ENCODE data around the gene ELMO2.

The ELMO2 gene

DNA sequence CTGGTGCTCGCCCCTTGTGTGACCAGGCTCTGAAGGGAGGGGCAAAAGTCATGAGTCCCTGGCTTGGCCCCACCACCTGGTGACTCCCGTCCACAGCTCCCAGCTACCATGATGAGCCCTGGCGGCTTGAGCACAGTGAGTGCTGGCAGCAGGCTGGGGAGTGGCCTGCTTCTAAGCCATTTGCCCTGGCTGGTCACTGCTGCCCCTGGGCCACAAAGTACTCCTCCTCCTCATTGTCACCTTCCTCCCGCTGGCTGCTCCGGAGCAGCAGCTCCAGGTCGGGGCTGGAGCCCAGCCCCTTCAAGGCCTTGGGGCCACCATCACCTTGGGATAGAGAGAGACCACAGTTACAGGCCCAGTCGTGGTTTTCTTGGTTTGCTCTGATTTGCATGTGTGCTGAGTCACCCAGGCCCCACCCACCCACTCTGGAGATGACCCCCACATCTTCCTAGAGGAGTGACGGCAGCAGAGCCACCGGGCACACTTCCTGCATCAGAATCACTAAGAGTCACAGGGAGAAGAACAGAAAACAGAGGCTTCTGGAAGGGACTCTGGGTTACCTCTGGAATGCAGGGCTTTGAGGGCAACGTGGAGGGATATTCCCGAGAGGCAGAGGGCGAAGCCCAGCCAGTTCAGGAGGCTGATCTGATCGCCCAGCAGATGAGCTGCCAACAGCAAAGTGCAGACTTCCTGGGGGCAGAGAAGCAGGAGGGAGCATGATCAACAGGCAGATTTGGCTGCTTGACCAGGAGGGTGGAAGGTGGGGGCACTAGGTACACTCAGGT, 56.0 kb downstream of the ELMO2 start:
- peak; percentile 23 for DNase-seq

DNA sequence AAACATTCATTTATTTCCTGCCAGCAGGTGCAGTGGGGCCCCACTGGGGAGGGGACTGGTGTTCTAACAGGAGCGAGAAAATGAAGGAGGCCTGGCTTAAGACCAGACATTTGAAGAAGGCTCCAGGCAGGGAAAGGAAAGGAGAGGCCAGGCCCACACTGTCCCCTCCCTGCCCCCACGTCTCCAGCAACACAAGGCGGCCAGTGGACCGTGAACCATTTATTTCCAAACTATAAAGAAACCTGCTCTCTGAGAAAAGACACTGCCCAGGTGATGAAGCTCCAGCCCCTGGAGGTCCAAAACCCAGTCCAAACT, 56.7 kb downstream of the ELMO2 start:
- DNase-seq: no peak

- DNase-seq: peak; percentile 33
Measured at GRCh38 chr20:46349035-46349741, 57.2 kb downstream of the ELMO2 start.

DNA sequence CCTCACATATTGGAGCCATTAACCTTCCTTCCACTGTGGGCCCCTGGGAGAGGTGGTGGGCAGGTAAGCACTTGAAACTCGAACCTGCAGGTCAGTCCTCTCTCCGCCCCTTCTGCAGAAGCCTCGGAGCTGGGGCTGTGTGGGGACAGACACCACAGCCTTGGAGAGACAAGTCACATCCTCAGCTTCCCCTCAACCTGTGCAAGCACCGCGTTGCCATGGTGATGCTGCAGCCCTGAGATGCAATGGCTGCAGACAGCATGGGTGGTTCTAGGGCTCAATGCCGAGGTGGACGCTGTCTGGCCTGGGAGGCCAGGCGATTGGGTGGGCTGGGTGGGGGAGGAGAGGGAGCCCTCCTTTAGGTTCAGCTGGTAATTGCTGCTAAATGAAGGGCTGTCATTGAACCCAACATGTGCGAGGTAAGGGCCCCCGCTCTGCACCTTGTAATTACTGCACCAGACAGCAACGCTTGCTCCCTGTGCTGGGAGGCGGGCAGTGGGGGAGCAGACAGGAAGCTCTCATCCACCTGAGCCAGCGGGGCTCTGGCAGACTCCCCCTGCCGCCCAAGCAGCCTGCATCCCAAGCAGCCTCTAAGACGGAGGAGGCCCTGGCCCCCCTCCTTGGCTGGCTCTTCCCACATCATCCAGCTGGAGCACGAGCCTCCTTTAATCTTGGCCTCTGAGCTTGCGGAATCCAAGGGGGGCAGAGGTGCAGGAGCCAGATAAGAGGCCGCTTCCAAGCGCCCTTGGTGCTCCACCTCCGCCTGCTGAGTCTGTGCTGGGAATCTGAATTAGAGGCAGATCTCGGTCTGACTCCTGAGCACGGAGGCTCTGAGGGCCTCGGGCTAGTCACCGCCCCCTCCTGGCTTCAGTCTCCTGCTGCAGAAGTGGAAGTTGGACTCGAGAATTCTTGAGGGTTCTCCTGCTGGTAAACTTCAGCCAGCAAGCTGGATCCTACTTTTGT, 58.3 kb downstream of the ELMO2 start:
- no peak for DNase-seq

DNA sequence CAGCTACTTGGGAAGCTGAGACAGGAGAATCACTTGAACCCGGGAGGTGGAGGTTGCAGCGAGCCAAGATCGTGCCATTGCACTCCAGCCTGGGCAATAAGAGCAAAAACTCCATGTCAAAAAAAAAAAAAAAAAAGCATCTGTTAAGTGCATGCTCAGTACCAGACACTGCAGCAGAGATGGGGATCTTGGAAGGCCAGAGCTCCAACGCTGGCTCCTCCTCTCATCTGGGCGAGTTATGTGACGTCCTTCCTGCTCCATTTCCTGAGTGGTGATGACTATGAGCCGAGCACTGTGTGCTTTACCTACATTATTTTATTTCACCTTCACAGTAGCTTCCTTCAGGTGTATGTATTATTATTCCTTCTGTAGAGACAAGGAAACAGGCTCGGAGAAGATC, 59.6 kb downstream of the ELMO2 start:
- no peak for DNase-seq

DNA sequence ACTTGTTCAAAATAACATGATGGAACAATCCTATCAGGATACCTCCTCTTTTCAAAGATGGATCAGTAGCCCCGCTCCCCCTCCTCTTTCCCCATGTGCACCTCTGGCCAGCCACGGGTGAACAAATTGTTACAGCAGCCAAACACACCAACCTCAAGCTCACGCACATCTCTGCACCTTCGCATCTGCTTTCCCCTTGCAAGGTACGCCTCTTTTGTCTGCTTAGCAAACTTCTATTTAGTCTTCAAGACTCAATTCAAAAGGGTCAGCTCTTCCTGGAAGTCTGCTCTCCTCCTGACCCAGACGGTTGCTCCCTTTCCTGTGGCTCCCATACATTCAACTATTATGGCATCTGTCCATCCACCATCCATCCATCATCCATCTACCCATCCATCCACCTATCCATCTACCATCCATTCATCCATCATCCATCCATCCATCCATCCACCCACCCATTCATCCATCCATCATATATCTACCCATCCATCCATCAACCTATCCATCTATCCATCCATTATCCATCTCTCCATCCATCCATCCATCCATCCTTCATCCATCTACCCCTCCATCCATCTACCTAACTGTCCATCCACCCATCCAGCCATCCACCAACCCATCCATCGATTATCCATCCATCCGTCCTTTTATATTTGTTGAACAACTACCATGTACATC, 61.8 kb downstream of the ELMO2 start:
- no peak for DNase-seq

GRCh38 chr20:46343975-46344357, 62.4 kb downstream of the ELMO2 start:
- DNase-seq: no peak

GRCh38 chr20:46343348-46343974, 63.0 kb downstream of the ELMO2 start:
- no peak for DNase-seq

DNA sequence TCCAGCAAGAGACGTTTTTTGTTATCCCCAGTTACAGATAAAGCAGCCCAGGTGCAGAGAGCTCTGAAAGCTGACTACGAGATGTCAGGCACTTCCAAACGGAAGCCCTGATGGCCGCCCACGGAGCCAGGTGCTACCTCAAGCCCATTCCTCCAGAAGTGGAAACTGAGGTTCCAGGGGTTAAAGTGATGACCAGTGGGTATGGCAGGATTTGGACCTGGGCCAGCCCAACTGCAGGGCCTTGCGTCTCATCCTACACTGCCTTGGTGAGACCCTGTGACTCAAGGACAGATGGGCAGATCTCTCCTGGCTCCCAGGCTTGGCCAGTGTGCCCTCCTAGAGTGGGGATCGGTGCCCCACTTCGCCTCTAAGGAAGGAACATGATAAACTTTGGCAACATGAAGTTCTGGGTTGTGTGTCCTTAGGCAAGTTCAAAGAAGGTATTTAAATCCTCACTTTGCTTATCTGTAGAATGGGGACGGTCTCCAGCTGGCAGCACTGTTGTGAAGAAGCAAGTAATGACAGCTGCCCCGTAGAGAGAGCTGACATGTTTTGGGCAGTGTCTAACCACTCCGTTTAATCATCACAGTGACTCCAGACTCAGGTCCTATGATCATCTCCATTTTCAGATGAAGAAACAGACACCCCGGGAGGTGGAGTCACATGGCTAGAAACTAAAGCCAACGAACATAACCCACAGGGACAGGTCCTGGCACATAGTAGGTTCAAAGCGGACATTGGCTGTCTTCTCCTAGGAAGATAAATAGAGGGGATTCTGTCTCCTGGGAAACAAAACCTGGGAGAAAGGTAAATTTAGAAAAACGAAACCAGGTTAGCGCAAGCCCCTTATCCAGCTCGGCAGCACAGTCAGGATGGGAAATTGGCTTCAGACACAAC, 63.7 kb downstream of the ELMO2 start:
- DNase-seq: no peak

DNA sequence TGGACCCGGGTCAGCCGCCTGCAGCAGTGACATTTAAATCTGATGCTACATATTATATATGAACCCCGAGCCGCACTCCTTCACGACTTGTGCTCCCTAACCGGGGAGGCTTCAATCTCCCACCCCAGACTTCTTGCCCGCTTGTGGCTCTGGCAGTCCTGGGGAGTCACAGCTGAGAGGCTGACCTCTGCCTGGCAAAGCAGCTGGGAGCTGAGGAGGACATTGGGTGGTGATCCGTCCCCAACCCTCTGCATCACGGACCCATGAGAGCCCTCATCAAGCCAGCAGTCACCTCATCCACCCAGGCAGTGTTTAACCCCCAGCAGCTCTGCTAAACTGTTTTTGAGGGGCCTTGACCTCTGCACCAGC, 64.4 kb downstream of the ELMO2 start:
- DNase-seq: no peak

DNA sequence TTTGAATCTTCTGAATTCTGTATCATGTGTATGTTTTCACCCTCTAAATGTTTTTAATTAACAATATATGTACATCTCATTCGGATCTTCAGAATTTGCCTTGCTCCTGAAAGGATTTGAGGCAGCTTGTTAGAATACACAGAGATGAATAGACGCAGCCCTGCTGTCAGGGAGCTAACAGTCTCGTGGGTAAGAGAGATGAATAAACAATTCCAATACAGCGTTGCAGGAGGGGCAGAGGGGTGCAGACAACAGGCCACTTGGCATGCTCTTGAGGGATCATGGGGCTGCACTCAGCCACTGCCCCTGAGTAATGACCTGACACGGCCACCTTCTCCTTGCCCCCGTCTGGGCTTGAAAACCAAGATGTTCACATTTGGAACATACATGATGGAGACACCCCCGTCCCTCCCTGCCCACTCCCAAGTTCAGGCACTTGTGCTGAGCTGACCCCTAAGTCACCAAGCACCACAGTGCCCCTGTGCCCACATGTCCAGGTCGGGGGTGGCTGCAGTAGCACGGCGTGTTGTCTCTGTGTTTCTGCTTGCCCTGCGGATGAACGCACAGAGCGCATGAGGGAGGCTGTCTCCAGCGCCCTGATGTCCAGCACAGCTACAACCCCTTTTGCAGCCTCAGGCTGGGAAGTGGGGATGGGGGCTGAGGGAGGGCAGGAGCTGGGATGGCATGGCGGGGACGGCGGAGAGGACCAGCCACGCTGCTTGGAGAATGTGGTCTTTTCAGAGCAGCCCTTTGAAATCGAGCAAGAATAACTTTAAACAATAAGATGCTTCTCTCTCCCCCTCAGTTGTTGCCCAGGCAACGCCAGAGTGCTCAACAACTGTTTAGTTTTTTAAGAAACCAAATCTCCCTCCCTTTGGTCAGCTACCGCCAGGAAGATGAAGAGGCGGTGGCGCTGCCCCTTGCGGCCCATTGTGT, 65.1 kb downstream of the ELMO2 start:
- no peak for DNase-seq

DNA sequence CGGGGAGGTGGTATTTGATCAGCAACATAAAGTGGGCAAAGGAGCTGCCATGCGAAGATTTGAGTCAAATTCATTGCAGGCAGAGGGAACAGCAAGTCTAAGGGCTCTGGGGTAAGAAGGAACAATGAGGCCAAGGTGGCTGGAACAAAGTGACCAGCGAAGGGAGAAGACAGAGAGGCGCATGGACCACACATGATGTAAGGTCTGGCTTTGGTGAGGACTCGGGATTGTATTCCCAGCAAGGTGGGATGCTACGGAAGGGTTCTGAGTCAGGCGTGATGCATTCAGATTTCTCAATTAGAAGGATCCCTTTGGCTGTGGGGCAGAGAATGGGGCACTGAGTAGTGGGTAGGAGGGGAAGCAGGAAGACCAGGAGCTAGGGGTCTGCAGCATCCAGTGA, 67.4 kb downstream of the ELMO2 start:
- DNase-seq: no peak

GRCh38 chr20:46336735-46337134, 69.7 kb downstream of the ELMO2 start:
- DNase-seq: no peak

DNA sequence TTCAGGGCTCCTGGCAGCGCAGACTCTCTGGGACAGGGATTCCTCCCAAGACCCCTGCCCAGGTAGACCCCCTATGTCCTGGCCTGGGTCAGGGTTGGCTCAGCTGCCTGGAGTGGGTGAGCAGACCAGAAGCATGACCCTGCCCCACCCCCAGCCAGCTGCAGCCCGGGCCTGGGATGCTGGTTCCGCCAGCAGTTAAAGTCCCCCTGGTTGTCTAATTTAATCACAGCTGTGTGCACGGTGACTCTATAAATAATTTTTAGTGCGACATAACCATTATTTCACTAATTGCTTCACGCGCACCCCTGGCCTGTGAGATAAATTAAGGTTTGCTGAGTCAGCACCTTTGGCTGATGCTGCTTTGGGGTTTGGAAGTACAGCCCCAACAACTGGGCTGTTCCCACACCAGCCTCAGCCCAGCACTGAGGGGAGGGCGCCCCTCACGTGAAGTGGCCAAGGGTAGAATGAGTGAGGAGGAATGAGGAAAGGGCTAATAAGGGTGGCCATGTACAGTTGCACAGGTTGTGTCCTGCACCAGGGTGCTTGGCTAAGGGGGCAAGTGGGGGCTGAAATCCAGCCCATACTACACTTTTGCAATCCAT, 72.0 kb downstream of the ELMO2 start:
- no peak for DNase-seq

GRCh38 chr20:46333161-46333991, 73.0 kb downstream of the ELMO2 start:
- no peak for DNase-seq

DNA sequence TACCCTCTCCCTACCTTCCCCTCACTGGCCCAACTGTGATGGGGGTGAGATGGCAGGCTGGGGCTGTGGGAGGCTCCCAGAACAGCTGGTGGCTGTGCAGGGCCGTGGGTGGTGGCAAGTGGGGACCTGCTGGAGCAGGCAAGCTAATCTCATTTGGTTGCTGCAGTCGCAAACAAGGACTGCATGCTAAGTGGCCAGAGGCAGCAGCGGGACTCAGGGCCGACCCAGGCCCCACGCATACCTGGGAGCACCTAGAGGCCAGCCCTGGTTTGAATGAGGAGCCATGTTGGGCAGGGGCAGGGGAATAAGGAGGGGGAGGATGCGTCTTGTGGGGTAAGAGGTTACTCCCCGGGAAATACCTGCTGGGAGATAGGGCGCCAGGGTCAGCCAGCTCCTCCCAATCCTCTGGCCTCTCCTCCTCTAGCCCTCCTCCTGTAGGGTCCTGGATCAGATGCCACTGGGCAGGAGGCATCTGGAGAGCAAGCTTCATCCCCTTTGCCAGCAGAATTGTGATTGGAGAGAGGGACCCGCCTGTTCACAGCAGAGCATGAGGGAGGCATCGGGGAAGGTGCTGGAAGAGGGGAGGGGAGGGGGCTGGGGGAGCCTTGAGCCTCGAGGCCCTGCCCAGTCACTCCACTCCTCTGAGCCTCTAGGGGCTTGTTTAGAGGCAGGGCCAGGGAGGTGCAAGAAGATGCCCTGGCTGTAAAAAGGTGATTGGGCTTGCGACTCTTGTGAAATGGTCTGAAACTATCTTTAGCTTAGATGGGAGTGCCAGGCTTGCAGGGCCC, 73.8 kb downstream of the ELMO2 start:
- DNase-seq: no peak

- DNase-seq: no peak
Measured at GRCh38 chr20:46331611-46332361, 74.6 kb downstream of the ELMO2 start.

Measured in CD4-positive, alpha-beta T cell treated with Interleukin-15 for 1 hour (primary cell).